ENCODE measurements around the gene SMIM35. TPM values are rescaled to one million over a fixed set of nuclear protein-coding genes. Genes with fewer than 3 reads are reported as not detected.

Gene SMIM35
- total RNA-seq, 4 donors from 2014 or later = not detected

DNA sequence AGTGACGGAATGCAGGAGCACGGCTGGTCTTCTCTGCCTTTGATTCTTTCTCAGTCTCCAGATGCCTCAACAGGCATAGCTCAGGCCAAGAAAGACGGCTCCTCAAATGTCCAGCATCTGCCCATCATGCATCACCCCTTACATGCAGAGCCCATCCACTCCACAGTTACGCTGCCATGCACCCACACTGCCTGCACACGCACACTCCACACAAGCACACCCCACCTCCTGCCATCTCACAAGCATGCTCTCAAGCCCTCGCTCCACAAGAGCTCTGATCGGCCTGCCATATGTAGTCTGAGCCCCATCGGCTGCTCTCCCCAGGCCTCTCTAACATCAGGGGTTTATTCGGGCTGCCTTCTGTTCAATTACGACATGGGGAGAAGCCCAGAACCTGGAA is 47.1 kb upstream of the SMIM35 start:
- H3K4me1 ChIP-seq = no peaks in the 10 kb centered on the region
- no peaks in the 10 kb centered on the region for H3K27me3 ChIP-seq
- in situ Hi-C loops (cut with MboI; ENCODE audit: low sequenced_read_pairs in 4 of 4) = no loop called here
- H3K4me3 ChIP-seq = no peak overlapping the region
- intact Hi-C loops (cut with DNase I; ENCODE audit: low total_unique reads) = no loop called here
- TF ChIP-seq, protein P1, sequence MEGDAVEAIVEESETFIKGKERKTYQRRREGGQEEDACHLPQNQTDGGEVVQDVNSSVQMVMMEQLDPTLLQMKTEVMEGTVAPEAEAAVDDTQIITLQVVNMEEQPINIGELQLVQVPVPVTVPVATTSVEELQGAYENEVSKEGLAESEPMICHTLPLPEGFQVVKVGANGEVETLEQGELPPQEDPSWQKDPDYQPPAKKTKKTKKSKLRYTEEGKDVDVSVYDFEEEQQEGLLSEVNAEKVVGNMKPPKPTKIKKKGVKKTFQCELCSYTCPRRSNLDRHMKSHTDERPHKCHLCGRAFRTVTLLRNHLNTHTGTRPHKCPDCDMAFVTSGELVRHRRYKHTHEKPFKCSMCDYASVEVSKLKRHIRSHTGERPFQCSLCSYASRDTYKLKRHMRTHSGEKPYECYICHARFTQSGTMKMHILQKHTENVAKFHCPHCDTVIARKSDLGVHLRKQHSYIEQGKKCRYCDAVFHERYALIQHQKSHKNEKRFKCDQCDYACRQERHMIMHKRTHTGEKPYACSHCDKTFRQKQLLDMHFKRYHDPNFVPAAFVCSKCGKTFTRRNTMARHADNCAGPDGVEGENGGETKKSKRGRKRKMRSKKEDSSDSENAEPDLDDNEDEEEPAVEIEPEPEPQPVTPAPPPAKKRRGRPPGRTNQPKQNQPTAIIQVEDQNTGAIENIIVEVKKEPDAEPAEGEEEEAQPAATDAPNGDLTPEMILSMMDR (IDR thresholded peaks at IDR 0.05 in 4 of 5, conservative IDR thresholded peaks at IDR 0.05 in 1 of 5) = no peak
- no peak for TF ChIP-seq POLR2A (IDR thresholded peaks at IDR 0.05)
- DNase-seq (no peak), ATAC-seq (no peak)
- H3K9me3 ChIP-seq = no peaks in the 10 kb centered on the region
- H3K36me3 ChIP-seq = no peaks in the 10 kb centered on the region
- no peak overlapping the region for H3K27ac ChIP-seq

- no peak for ATAC-seq
- H3K9me3 ChIP-seq = no peaks in the 10 kb centered on the region
These were observed 45.8 kb upstream of the SMIM35 start for GRCh38 chr11:118132385-118133151.

GRCh38 chr11:118129471-118130172 is 42.9 kb upstream of the SMIM35 start:
- no peak for TF ChIP-seq POLR2A (IDR thresholded peaks at IDR 0.05)
- TF ChIP-seq, protein P1 (IDR thresholded peaks at IDR 0.05 in 4 of 5, conservative IDR thresholded peaks at IDR 0.05 in 1 of 5) = no peak
- Histone ChIP-seq H3K4me1 (no peaks in the 10 kb centered on the region), H3K27me3 (no peaks in the 10 kb centered on the region), H3K9me3 (no peaks in the 10 kb centered on the region), H3K4me3 (no peak overlapping the region), H3K36me3 (no peaks in the 10 kb centered on the region), H3K27ac (no peak overlapping the region)
- ATAC-seq (no peak), DNase-seq (no peak)
- in situ Hi-C loops (cut with MboI; ENCODE audit: low sequenced_read_pairs in 4 of 4) (no loop called here), intact Hi-C loops (cut with DNase I; ENCODE audit: low total_unique reads) (no loop called here)

More at GRCh38 chr11:118132385-118133151, 45.8 kb upstream of the SMIM35 start:
- intact Hi-C loops (cut with DNase I; ENCODE audit: low total_unique reads) = no loop called here
- no peaks in the 10 kb centered on the region for H3K4me1 ChIP-seq
- H3K36me3 ChIP-seq = no peaks in the 10 kb centered on the region
- in situ Hi-C loops (cut with MboI; ENCODE audit: low sequenced_read_pairs in 4 of 4) = no loop called here
- H3K27me3 ChIP-seq = no peaks in the 10 kb centered on the region
- no peak for TF ChIP-seq POLR2A (IDR thresholded peaks at IDR 0.05)
- TF ChIP-seq, protein P1 (IDR thresholded peaks at IDR 0.05 in 4 of 5, conservative IDR thresholded peaks at IDR 0.05 in 1 of 5) = no peak
- no peak for DNase-seq
- no peak overlapping the region for H3K4me3 ChIP-seq
- no peak overlapping the region for H3K27ac ChIP-seq

GRCh38 chr11:118128721-118129470 is 42.1 kb upstream of the SMIM35 start:
- TF ChIP-seq, protein P1 (IDR thresholded peaks at IDR 0.05 in 4 of 5, conservative IDR thresholded peaks at IDR 0.05 in 1 of 5) = no peak
- no peak for TF ChIP-seq POLR2A (IDR thresholded peaks at IDR 0.05)
- Histone ChIP-seq H3K27me3 (no peaks in the 10 kb centered on the region), H3K4me3 (no peak overlapping the region), H3K36me3 (no peaks in the 10 kb centered on the region), H3K4me1 (no peaks in the 10 kb centered on the region), H3K9me3 (no peaks in the 10 kb centered on the region), H3K27ac (no peak overlapping the region)
- DNase-seq (no peak), ATAC-seq (no peak)
- in situ Hi-C loops (cut with MboI; ENCODE audit: low sequenced_read_pairs in 4 of 4) = no loop called here
- intact Hi-C loops (cut with DNase I; ENCODE audit: low total_unique reads) = no loop called here

Data from gastrocnemius medialis (tissue), 4 donors.